Upper lobe of right lung (tissue), 1 donor: ENCODE data around the gene ANTXRL. TPM values are rescaled to one million over a fixed set of nuclear protein-coding genes. Genes with fewer than 3 reads are reported as not detected.
A peak's percentile ranks its signal among the peaks of the same experiment; 100 is the strongest.
"Not testable (repeated sequence)": the region's sequence is repeated elsewhere in the genome, so short reads cannot be mapped to it uniquely, and the experiment has no call there.

Source experiments
- ATAC-seq: fragments of 200-7000 bp; cut with Tn5 transposase; one replicate; pipeline ENCODE4 v1.9.1; 2020; ENCODE audit warnings: mild to moderate bottlenecking, moderate library complexity
- DNase-seq: peaks from one replicate; pipeline ENCODE4 v3.0.0-alpha.2; 2020
- H3K27ac ChIP-seq: fragments of 200-600 bp; one replicate; pipeline ENCODE4 v1.8.0; 2022
- H3K27me3 ChIP-seq: fragments of 200-600 bp; one replicate; pipeline ENCODE4 v1.8.0; 2022; ENCODE audit warnings: mild to moderate bottlenecking
- H3K36me3 ChIP-seq: fragments of 200-600 bp; one replicate; pipeline ENCODE4 v1.8.0; 2022
- H3K4me1 ChIP-seq: fragments of 200-600 bp; one replicate; pipeline ENCODE4 v1.8.0; 2022
- H3K4me3 ChIP-seq: fragments of 200-600 bp; one replicate; pipeline ENCODE4 v1.8.0; 2022; ENCODE audit warnings: mild to moderate bottlenecking
- H3K9me3 ChIP-seq: fragments of 200-600 bp; one replicate; pipeline ENCODE4 v1.8.0; 2022
- CTCF ChIP-seq: fragments of 200-600 bp; IDR thresholded peaks from one replicate; pipeline ENCODE4 v1.8.0; 2022; ENCODE audit warnings: antibody characterized with exemption
- intact Hi-C: fragments of 100-400 bp; cut with DNase I; formaldehyde crosslinking; loops from one replicate; pipeline ENCODE4 v1.11.0; 2022
- total RNA-seq: library from RNA; stranded (reverse); fragmentation: NEBNext Ultra II Directional; extraction: Animal tissue kit (Norgen Biotek cat#: 25700); gene quantifications from one replicate; pipeline ENCODE4 v1.2.1, GENCODE V29; 2021
- donor health status: DM: no; HTN: yes; CAD: no; lungs with severe emphysema.

The ANTXRL gene
- total RNA-seq, 1 donor from 2014 or later, result not detected

DNA sequence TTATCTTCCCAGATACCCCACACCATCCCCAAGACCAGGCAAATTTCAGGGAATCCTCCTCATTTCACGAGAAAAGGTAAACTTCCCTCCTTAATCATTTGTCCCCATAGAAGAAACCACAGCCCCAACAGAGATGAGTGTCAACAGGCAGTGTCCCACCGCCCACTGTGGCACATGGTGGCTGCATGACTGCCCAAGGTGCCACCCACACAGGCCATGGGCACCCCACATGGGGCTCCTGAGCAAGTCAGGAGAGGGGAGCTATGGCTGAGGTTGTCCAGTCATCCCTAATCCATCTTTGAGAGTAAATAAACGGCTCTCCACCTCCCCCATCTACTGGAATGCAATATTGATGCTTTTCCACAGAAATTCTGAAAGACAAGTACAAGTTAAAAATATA is 44.1 kb downstream of the ANTXRL start:
- H3K36me3 ChIP-seq, result no peaks in the 10 kb centered on the region
- H3K27ac ChIP-seq, result no peak overlapping the region
- no peak for DNase-seq
- H3K4me1 ChIP-seq, result no peaks in the 10 kb centered on the region
- no peaks in the 10 kb centered on the region for H3K27me3 ChIP-seq
- H3K9me3 ChIP-seq, result no peaks in the 10 kb centered on the region
- TF ChIP-seq CTCF, result no peak
- ATAC-seq, result no peak
- intact Hi-C loops, result no loop called here
- H3K4me3 ChIP-seq, result no peak overlapping the region

DNA sequence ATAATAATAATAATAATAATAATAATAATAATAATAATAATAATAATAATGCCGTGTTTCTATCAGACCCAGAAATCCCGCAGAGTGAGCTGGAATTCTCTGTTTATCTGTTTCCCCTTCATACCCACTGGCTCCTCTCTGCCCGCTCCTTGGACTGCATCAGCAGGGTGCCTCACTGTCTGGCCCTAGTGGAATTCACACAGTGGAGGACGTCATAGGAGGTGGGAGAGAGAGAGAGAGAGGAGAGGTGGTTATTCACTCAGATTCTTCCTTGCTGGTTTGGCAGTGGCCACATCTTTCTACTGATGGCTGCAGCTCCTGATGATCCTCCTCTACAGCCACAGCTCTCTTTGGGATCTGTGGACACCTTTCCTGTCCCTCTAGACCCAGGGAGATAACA is 78.7 kb downstream of the ANTXRL start:
- H3K4me1 ChIP-seq, H3K27ac ChIP-seq, H3K36me3 ChIP-seq, H3K27me3 ChIP-seq, ATAC-seq, H3K9me3 ChIP-seq, H3K4me3 ChIP-seq, DNase-seq, intact Hi-C loops: not testable (repeated sequence)

DNA sequence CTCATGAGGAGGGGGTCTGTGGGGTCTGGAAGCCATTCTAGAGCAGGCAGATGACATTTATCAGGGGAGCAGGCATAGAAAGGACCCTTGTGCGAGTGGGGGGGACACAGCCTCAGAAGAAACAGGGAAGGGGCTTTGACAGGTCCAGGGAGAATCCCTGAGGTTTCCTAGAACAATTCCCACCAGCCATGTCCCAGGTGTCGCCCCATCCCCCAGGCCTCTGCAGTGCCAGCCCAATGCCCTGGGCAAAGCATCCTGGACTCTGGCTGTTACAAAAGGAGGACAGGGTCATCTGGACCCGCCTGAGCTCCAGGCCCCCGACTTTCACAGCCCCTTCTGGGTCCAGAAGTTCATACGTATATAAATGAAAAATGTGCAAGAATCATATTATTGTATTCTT is 80.4 kb downstream of the ANTXRL start:
- intact Hi-C loops, DNase-seq: not testable (repeated sequence)

DNA sequence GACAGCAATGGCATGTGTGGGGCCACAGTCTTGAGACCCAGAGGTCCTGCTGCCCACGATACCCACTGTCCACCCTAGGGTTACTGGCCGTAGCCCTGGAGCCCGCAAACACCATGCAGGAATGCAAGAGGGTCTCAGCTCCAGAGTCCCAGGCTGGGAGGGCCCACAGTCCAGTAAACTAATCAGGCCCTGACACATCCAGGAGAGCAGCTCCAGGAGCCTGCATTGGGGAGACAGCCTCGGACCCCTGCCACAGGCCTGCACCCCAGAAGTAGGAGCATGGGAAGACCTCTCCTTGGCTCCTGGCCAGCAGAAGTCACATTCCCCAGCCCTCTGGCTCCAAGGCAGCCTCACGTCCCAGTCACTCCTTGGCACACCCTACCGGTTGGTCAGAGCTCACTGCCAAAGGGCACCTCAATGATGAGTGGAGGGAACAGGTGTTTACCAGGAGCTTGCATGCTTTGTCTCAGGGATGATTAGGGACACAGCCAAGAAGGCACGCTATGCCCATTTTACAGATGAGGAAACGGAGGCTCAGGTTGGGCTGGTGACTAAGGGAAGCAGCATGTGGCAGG is 81.0 kb downstream of the ANTXRL start:
- ATAC-seq, intact Hi-C loops: not testable (repeated sequence)

More for the DNA sequence above, 80.4 kb downstream of the ANTXRL start:
- not testable (repeated sequence) for H3K9me3 ChIP-seq, H3K4me3 ChIP-seq, H3K27me3 ChIP-seq, H3K4me1 ChIP-seq, H3K27ac ChIP-seq, H3K36me3 ChIP-seq, ATAC-seq

DNA sequence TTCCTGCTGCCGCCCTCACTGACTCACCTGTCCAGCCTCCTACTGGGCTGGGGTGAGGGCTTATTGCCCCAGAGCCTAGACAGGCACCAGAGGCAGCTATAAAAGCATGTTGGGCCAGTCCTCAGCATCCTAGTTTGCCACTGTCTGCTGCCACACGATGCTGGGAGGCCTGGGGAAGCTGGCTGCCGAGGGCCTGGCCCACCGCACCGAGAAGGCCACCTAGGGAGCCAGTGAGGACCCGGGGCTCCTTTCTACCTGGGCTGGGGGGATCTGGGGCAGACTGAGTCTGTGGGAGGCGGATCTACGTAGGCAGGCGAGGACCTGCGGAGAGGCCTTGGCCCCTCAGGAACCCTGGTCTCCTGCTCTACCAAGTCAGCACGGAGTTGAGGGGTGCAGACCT is 82.2 kb downstream of the ANTXRL start:
- ATAC-seq, H3K27me3 ChIP-seq, DNase-seq, H3K36me3 ChIP-seq, H3K4me3 ChIP-seq, H3K9me3 ChIP-seq, H3K27ac ChIP-seq, intact Hi-C loops, H3K4me1 ChIP-seq: not testable (repeated sequence)

More for the DNA sequence above, 81.0 kb downstream of the ANTXRL start:
- not testable (repeated sequence) for H3K36me3 ChIP-seq, H3K4me1 ChIP-seq, DNase-seq, H3K4me3 ChIP-seq, H3K27ac ChIP-seq, H3K27me3 ChIP-seq, H3K9me3 ChIP-seq

DNA sequence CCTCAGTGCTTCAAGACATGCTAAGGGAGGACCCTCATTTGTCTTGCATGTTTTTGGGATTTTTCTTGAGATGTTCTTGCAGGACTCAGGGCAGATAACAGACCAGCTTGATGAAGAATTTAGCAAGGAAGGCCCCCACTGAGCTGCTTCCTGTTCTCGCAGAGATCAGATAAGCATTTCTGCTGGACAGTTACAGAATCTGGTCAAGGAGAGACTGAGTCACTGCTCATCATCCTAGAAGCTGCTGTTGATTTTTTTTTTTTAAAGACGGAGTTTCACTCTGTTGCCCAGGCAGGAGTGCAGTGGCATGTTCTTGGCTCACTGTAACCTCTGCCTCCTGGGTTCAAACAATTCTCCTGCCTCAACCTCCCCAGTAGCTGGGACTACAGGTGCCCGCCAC is 87.6 kb downstream of the ANTXRL start:
- H3K9me3 ChIP-seq, H3K27ac ChIP-seq, DNase-seq, ATAC-seq, intact Hi-C loops, H3K27me3 ChIP-seq, H3K36me3 ChIP-seq, H3K4me3 ChIP-seq, H3K4me1 ChIP-seq: not testable (repeated sequence)

- H3K4me1 ChIP-seq, H3K27me3 ChIP-seq, H3K4me3 ChIP-seq, H3K27ac ChIP-seq, DNase-seq, intact Hi-C loops, H3K9me3 ChIP-seq, H3K36me3 ChIP-seq: not testable (repeated sequence)
- peak; percentile 69 for ATAC-seq
Observed at GRCh38 chr10:46375406-46375805, 88.6 kb downstream of the ANTXRL start, which contains the start of gene ANXA8L1. Gene ANXA8L1, plus strand, starts transcription at chr10:46375776. Its CDS starts 76 bp downstream, at chr10:46375852.

- DNase-seq, H3K4me1 ChIP-seq, H3K36me3 ChIP-seq, H3K27me3 ChIP-seq, H3K27ac ChIP-seq, intact Hi-C loops, H3K4me3 ChIP-seq, H3K9me3 ChIP-seq: not testable (repeated sequence)
- peak; percentile 24 for ATAC-seq
Observed at GRCh38 chr10:46377022-46377421, 90.2 kb downstream of the ANTXRL start.

DNA sequence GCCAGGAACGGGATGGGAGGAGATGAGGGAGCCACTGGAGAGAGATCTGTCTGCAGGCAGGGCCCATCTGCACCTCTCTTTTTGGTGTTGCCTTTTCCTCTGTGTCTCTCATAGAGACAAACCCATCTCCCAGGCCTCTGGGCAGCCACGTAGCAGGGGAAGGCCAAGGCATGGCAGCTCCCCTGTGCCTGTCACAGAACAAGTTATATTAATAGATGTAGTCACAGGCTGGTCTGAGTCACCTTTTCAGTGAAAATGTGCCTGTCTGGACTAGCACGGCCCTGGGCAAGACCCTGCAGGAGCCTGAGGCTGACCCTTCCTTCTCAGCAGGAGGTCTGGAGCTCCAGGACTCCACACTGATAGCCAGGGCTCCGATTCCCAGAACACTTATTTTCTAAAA is 90.9 kb downstream of the ANTXRL start:
- H3K4me3 ChIP-seq, intact Hi-C loops, ATAC-seq, H3K27me3 ChIP-seq, H3K36me3 ChIP-seq, DNase-seq, H3K4me1 ChIP-seq, H3K27ac ChIP-seq, H3K9me3 ChIP-seq: not testable (repeated sequence)

DNA sequence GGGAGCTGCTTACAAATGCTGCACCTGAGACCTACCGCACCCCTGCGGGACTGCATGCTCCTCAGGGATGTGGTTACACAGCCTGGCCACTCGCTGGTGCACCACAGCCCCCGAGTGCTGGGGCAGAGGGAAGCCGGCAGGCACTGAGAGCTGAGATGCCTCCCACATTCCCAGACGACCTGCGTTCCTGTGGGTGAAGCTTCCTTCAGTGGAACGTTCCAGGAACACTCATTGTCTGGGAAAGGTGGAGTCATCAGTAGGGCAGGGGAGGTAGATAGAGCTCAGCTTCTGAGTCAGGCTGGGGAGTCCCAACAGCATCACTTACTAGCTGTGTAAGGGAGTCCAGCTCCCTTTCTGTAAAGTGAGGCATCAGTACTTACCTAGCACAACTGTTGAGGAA is 91.3 kb downstream of the ANTXRL start:
- H3K9me3 ChIP-seq, DNase-seq, H3K27ac ChIP-seq, H3K4me3 ChIP-seq, H3K36me3 ChIP-seq, intact Hi-C loops, H3K27me3 ChIP-seq, H3K4me1 ChIP-seq: not testable (repeated sequence)
- peak; percentile 75 for ATAC-seq

DNA sequence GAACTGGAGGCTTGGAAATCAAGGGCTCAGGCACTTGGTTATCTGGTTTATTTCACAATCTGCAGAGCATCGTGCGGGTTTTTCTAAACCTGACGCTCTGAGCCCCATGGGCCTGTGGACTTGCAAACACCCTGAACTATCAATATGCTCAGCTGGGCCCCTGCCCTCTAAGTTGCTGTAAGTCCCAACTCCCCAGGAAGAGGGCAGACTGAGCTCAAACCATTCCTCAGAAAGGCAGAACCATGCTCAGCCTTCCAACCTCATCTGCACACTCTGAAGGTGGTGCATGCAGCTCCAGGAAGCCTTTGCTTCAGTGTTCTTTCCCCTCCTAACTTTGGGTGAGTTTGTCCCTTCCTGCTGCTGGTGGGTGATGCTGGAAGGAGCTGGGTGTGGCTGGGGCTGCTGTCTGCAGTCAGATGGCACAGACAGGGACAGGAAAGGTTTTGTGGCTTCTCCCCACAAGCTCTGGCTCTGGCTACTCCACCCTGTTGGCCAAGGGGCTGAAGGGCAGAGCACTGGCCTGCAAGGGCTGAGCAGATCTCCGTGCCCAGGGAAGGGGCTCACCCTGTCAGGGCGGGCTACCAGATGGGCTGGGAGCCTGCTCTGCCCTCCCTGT is 92.5 kb downstream of the ANTXRL start:
- H3K4me3 ChIP-seq, DNase-seq, H3K36me3 ChIP-seq, H3K9me3 ChIP-seq, H3K27me3 ChIP-seq, intact Hi-C loops, H3K4me1 ChIP-seq, ATAC-seq, H3K27ac ChIP-seq: not testable (repeated sequence)
